Measurements from ENCODE around the gene DCAF4.

The DCAF4 gene

DNA sequence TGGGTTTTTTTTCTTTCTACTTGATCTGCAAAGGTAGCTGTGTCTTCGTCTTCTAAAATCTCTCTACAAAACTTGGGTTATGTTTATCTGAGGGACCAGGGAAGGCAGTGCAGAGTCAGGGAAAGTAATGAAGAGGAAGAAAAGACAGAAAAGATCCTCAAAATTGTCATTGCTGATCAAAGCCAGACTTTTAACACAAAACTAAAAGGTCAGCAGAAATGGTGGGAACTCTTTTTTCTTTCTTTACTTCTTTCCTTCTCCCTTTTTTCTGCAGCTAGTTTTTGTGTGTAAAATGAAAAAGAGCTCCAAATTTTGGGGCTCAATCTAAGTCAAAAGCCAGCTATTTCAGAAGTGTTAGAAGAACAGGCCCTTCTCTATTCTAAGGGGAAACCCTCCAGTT lies 44.2 kb upstream of the DCAF4 start:
- H3K4me3 ChIP-seq (replicated peaks; ENCODE audit: low read depth, low read length) = no peak overlapping the region
- no peak for DNase-seq (ENCODE audit: low read depth)
- TF ChIP-seq, protein P1, sequence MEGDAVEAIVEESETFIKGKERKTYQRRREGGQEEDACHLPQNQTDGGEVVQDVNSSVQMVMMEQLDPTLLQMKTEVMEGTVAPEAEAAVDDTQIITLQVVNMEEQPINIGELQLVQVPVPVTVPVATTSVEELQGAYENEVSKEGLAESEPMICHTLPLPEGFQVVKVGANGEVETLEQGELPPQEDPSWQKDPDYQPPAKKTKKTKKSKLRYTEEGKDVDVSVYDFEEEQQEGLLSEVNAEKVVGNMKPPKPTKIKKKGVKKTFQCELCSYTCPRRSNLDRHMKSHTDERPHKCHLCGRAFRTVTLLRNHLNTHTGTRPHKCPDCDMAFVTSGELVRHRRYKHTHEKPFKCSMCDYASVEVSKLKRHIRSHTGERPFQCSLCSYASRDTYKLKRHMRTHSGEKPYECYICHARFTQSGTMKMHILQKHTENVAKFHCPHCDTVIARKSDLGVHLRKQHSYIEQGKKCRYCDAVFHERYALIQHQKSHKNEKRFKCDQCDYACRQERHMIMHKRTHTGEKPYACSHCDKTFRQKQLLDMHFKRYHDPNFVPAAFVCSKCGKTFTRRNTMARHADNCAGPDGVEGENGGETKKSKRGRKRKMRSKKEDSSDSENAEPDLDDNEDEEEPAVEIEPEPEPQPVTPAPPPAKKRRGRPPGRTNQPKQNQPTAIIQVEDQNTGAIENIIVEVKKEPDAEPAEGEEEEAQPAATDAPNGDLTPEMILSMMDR (IDR thresholded peaks at IDR 0.05; ENCODE audit: low read length, missing control alignments) = no peak

DNA sequence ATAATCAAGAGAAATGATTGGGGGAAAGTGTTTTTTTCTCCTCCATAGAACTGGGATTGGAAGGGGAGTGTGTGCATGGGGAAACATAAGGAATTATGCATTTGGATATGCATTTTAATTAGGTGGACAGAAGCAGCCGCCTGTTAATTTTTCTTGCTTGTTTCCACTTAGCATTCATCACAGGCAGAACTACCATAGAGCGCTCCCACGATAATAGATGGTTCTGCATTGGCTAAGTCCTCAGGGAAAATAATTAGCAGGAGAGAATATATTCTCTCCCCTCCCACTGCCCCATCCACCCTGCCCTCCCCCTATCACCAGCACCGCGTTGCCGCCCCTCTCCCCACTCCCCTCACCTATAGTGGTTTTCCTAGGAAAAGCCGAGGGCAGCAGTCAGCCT lies 43.8 kb upstream of the DCAF4 start:
- DNase-seq (ENCODE audit: low read depth) = no peak
- no peak overlapping the region for H3K4me3 ChIP-seq (replicated peaks; ENCODE audit: low read depth, low read length)
- TF ChIP-seq, protein P1 (IDR thresholded peaks at IDR 0.05; ENCODE audit: low read length, missing control alignments) = no peak

DNA sequence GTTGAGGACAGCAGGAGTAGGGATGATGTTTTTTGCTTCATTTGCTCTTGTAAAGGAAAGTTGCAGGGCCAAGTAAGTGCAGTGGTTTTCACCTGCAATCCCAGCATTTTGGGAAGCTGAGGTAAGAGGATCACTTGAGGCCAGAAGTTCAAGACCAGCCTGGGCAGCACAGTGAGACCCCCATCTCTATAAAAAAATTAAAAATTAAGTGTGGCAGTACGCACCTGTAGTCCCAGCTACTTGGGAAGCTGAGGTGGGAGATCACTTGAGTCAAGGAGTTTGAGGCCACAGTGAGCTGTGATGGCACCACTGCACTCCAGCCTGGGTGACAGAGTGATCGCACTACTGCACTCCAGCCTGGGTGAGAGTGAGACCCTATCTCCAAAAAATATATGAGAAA lies 43.2 kb upstream of the DCAF4 start:
- DNase-seq (ENCODE audit: low read depth) = no peak
- TF ChIP-seq, protein P1 (IDR thresholded peaks at IDR 0.05; ENCODE audit: low read length, missing control alignments) = no peak

DNA sequence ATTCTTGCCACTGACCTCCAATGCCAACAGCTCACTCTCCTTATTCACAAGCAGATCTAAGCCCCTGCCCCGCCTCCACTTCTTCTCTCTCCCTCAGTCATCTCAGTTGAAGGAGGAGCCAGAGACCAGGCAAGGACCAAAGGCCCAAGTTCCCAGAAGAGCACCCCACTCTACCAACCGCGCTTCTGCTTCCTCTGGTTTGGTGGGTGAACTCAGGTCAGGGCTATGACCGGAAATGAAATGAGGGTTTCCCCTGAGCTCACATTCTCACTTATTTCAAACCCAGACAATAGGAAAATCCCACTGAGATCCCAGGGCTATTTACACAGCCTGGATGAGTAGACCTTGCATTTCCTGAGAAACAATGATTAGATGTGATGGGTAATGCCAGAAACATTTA lies 42.3 kb upstream of the DCAF4 start:
- peak; percentile 75 for DNase-seq (ENCODE audit: low read depth)
- TF ChIP-seq, protein P1 (IDR thresholded peaks at IDR 0.05; ENCODE audit: low read length, missing control alignments) = no peak
- no peak overlapping the region for H3K4me3 ChIP-seq (replicated peaks; ENCODE audit: low read depth, low read length)

More for the DNA sequence above, 43.2 kb upstream of the DCAF4 start:
- no peak overlapping the region for H3K4me3 ChIP-seq (replicated peaks; ENCODE audit: low read depth, low read length)

DNA sequence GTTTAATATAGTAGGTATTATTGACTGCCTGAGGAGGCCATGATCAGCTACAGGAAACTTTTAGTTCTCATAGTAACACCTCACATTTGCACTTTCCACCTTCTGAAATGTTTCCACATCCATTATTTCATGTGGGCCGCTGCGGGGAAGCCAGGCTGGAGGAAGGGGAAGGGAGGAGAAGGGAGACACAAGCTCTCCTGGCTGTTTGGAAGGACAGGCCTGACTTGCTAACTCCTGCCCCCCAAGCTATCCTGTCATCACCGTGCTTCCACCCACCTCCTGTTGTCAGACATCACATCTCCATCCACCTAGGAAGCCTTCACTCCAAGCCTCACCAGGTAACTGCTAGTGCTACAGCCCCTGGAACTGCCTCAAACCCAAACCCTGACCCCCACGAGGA lies 41.9 kb upstream of the DCAF4 start:
- DNase-seq (ENCODE audit: low read depth) = no peak
- no peak overlapping the region for H3K4me3 ChIP-seq (replicated peaks; ENCODE audit: low read depth, low read length)
- TF ChIP-seq, protein P1 (IDR thresholded peaks at IDR 0.05; ENCODE audit: low read length, missing control alignments) = no peak

DNA sequence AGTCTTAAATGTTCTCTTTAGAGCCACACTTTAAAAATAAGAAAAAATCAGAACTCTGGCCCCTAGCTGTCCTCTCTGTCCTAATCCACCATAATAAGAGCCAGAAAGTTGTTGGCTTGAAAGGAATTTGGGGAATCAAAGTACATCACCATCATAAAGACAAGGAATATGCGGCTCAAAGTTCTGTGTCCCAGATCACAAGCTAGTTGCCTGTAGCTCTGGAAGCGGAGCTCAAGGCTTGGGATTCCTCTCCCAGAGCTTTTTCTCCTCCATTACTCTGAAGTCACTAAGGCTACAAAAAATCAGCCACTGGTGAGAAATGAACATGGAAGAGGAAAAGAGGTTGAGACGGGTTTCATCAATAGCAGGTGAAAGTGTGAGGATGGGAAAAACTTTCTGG lies 38.8 kb upstream of the DCAF4 start:
- TF ChIP-seq, protein P1 (IDR thresholded peaks at IDR 0.05; ENCODE audit: low read length, missing control alignments) = no peak
- H3K4me3 ChIP-seq (replicated peaks; ENCODE audit: low read depth, low read length) = no peak overlapping the region
- DNase-seq (ENCODE audit: low read depth) = no peak

DNA sequence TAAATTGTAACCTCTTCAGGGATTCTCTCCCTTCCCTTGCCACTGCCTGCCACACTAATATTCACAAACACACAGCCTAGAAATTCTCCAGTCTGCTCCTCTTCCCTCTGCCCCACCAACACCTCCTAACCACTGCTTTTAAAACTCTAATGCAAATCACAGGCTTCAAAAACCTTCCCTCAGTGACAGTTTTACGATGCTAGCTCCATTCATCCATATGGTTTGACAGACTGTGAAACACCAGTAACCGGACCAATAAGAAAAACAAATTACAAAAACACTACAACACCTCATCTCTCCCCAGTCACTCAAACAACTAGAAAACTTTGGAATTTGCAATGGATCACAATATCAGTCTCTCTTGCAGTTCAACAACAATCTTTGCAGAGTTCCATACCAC lies 38.1 kb upstream of the DCAF4 start:
- DNase-seq (ENCODE audit: low read depth) = no peak
- TF ChIP-seq, protein P1 (IDR thresholded peaks at IDR 0.05; ENCODE audit: low read length, missing control alignments) = no peak
- no peak overlapping the region for H3K4me3 ChIP-seq (replicated peaks; ENCODE audit: low read depth, low read length)

Data from fibroblast of pulmonary artery (primary cell).